Transverse colon (tissue), 4 donors: ENCODE results near the gene WDR86. TPM values are rescaled to one million over a fixed set of nuclear protein-coding genes. Genes with fewer than 3 reads are reported as not detected.

Source experiments
- DNase-seq: peaks from one replicate; pipeline ENCODE4 v3.0.0-alpha.2; 2019
- H3K27ac ChIP-seq, 4 donors: fragments of 200-600 bp; sonication (generic); 2 replicates each; pipeline ENCODE4 v1.5.1; 2016 to 2018; ENCODE audit warnings: inconsistent platforms in 4 of 4
- H3K27me3 ChIP-seq: fragments of 200-600 bp; sonication (generic); 2 replicates; pipeline ENCODE4 v1.5.1; 2017; ENCODE audit warnings: inconsistent platforms
- H3K36me3 ChIP-seq, 4 donors: fragments of 200-600 bp; sonication (generic); 2 replicates each; pipeline ENCODE4 v1.5.1; 2017 to 2019; ENCODE audit warnings: inconsistent platforms in 4 of 4
- H3K4me1 ChIP-seq, 4 donors: fragments of 200-600 bp; sonication (generic); 2 replicates each; pipeline ENCODE4 v1.5.1; 2017 to 2020; ENCODE audit warnings: inconsistent platforms in 4 of 4
- H3K4me3 ChIP-seq, 4 donors: fragments of 200-600 bp; sonication (generic); 1 replicate in 1 of 4; 2 replicates in 3 of 4; pipeline versions ENCODE4 v1.5.1 to v1.6.1; 2017 to 2019; ENCODE audit warnings: inconsistent platforms in 4 of 4
- H3K9me3 ChIP-seq, 2 donors: fragments of 200-600 bp; sonication (generic); 2 replicates each; pipeline ENCODE4 v1.5.1; 2017 to 2019; ENCODE audit warnings: inconsistent platforms in 2 of 2
- CTCF ChIP-seq, 5 experiments: fragments of 200-600 bp in 3 of 5; fragments of 450-650 bp in 2 of 5; sonication (generic) in 3 of 5; IDR thresholded peaks; 1 replicate in 2 of 5; 2 replicates in 3 of 5; pipeline ENCODE4 v1.5.1; 2016 to 2017; ENCODE audit warnings: antibody characterized with exemption in 5 of 5, inconsistent platforms in 3 of 5, mild to moderate bottlenecking in 2 of 5, moderate library complexity in 1 of 5
- EP300 ChIP-seq: sonication (generic); formaldehyde crosslinking; IDR thresholded peaks from one replicate; pipeline ENCODE4 v1.6.1; 2017; ENCODE audit warnings: antibody characterized with exemption, low read depth
- POLR2A ChIP-seq: fragments of 450-650 bp; IDR thresholded peaks from one replicate; pipeline ENCODE4 v1.6.1; 2016; ENCODE audit warnings: antibody characterized with exemption, mild to moderate bottlenecking, moderate library complexity
- POLR2AphosphoS5 ChIP-seq, 3 donors: sonication (generic); formaldehyde crosslinking; IDR thresholded peaks; one replicate each; pipeline ENCODE4 v1.6.1; 2016; ENCODE audit warnings: antibody characterized with exemption in 3 of 3
- WGBS, 2 donors: methylation state at CpG; one replicate each; pipeline ENCODE4 v1.1.5; 2018; ENCODE audit warnings: low coverage in 1 of 2; 5-methylcytosine and 5-hydroxymethylcytosine counted together
- in situ Hi-C, 4 donors: fragments of 200-750 bp; cut with MboI; loops; one replicate each; pipeline versions ENCODE4 v1.15.0 to v1.15.1; 2017; ENCODE audit warnings: low sequenced_read_pairs in 3 of 4, low pct_ligation_motif_present in 1 of 4, low pct_unique_long_range_greater_than_20kb in 1 of 4
- intact Hi-C: fragments of 100-400 bp; cut with DNase I; formaldehyde crosslinking; loops from one replicate; pipeline ENCODE4 v1.15.1; 2023; ENCODE audit warnings: low total_unique reads
- total RNA-seq, 4 donors: library from RNA; depleted of rRNA; stranded (reverse); fragments of >200 nt; gene quantifications; one replicate each; pipeline ENCODE4 v1.1.0, GENCODE V29; 2016

WDR86 gene
- total RNA-seq, 4 donors from 2014 or later, result 2.8 to 33.3 (median 7.1) TPM

- in situ Hi-C loops, result loop anchor here in 1 of 4 donors (25.0 kb wide), 1 partner anchor 282 kb away; no protein-coding TSS in a partner anchor
- TF ChIP-seq POLR2AphosphoS5 (IDR thresholded peaks at IDR 0.05) (no peak), EP300 (no peak), CTCF (IDR thresholded peaks at IDR 0.05) (no peak), POLR2A (no peak)
- 80% methylated on average over 4 of the region's 4 CpGs; no CpG with 5 or more reads in 1 of the 2 donors for WGBS, 2 donors
- Histone ChIP-seq H3K27me3 (no peaks in the 10 kb centered on the region), H3K9me3 (no peaks in the 10 kb centered on the region), H3K4me1 (peaks cover 12 to 18% (median 16%) of the 10 kb centered on the region in 4 donors), H3K4me3 (no peak overlapping the region), H3K27ac (no peak overlapping the region), H3K36me3 (no peaks in the 10 kb centered on the region)
- no peak for DNase-seq
- intact Hi-C loops, result no loop called here
Observed at GRCh38 chr7:151455690-151456089, 45.9 kb upstream of the WDR86 start.

- no peak for DNase-seq
- no peaks in the 10 kb centered on the region for H3K27me3 ChIP-seq
- H3K4me3 ChIP-seq, result no peak overlapping the region
- TF ChIP-seq CTCF (IDR thresholded peaks at IDR 0.05), result no peak
- H3K36me3 ChIP-seq, result no peaks in the 10 kb centered on the region
- WGBS, 2 donors, result 80 to 95% methylated on average over 1 to 11 of the region's 15 CpGs
- intact Hi-C loops (no loop called here), in situ Hi-C loops (loop anchor here in 1 of 4 donors (25.0 kb wide), 1 partner anchor 282 kb away; no protein-coding TSS in a partner anchor)
- no peaks in the 10 kb centered on the region for H3K9me3 ChIP-seq
- peaks cover 8 to 12% (median 9%) of the 10 kb centered on the region in 4 donors for H3K4me1 ChIP-seq
- no peak overlapping the region for H3K27ac ChIP-seq
Observed at GRCh38 chr7:151454932-151455530, 45.2 kb upstream of the WDR86 start.

- WGBS, 2 donors, result 83 to 88% methylated on average over 5 to 14 of the region's 14 CpGs
- H3K4me1 ChIP-seq, result peaks cover 4 to 5% (median 4%) of the 10 kb centered on the region in 4 donors
- intact Hi-C loops (no loop called here), in situ Hi-C loops (loop anchor here in 1 of 4 donors (25.0 kb wide), 1 partner anchor 283 kb away; no protein-coding TSS in a partner anchor)
- no peak overlapping the region for H3K4me3 ChIP-seq
- H3K27ac ChIP-seq, result no peak overlapping the region
- H3K36me3 ChIP-seq, result no peaks in the 10 kb centered on the region
- H3K27me3 ChIP-seq, result no peaks in the 10 kb centered on the region
- TF ChIP-seq POLR2A (no peak), EP300 (no peak), CTCF (IDR thresholded peaks at IDR 0.05) (no peak), POLR2AphosphoS5 (IDR thresholded peaks at IDR 0.05) (no peak)
- DNase-seq, result peak; percentile 1
- H3K9me3 ChIP-seq, result no peaks in the 10 kb centered on the region
Observed at GRCh38 chr7:151454305-151454704, 44.5 kb upstream of the WDR86 start.

- no peak overlapping the region for H3K4me3 ChIP-seq
- intact Hi-C loops, result no loop called here
- DNase-seq, result peak; percentile 8
- TF ChIP-seq EP300, result no peak
- no peak for TF ChIP-seq CTCF (IDR thresholded peaks at IDR 0.05)
- no peak for TF ChIP-seq POLR2A
- no peak for TF ChIP-seq POLR2AphosphoS5 (IDR thresholded peaks at IDR 0.05)
- H3K4me1 ChIP-seq, result peaks cover 0 to 5% (median under 1%) of the 10 kb centered on the region in 4 donors
- no peaks in the 10 kb centered on the region for H3K27me3 ChIP-seq
- no peaks in the 10 kb centered on the region for H3K36me3 ChIP-seq
- WGBS, 2 donors, result 50 to 83% methylated on average over 2 to 13 of the region's 13 CpGs
- H3K27ac ChIP-seq, result no peak overlapping the region
- in situ Hi-C loops, result loop anchor here in 1 of 4 donors (25.0 kb wide), 1 partner anchor 284 kb away; no protein-coding TSS in a partner anchor
- no peaks in the 10 kb centered on the region for H3K9me3 ChIP-seq
Observed at GRCh38 chr7:151453326-151453791, 43.5 kb upstream of the WDR86 start.
